ENCODE measurements around the gene HIPK3.

The HIPK3 gene

DNA sequence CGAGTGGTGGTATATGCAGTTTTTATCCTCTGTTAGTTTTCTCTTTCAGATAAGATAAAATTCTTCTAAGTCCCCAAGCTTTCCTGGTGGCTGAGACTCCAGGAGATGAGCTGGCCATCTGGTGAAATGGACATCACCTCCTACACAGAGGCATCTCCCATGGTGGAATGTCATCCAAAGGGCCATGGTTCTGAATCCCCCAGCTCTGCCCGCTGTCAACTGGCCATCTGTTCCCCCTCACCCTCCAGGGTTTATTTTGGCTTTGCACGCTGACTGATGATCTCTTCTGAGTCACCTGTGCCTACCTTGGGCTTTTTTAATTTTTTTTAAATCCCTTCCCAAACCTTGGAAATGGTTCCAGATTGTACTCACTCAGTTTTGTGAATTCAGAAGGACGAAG lies 142.2 kb downstream of the HIPK3 start:
- no peak for DNase-seq

DNA sequence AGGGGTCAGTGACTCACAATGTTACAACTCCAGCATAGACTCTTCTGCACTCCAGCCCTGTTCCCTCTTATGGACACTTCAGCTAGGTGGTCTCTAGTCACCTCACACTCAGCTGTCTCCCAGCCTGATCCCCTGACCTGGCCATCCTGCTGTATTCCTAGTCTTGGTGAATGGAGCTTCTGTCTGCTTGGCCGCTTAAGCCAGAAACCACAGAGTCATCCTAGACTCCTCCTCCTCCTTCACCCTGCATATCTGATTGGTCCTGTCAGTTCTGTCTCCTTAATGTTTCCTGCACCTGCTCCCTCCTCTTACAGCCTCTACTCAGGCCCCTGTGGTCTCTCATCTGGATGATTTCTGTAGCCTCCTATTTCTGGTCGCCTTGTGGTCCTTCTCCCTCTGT lies 144.9 kb downstream of the HIPK3 start:
- DNase-seq = no peak

DNA sequence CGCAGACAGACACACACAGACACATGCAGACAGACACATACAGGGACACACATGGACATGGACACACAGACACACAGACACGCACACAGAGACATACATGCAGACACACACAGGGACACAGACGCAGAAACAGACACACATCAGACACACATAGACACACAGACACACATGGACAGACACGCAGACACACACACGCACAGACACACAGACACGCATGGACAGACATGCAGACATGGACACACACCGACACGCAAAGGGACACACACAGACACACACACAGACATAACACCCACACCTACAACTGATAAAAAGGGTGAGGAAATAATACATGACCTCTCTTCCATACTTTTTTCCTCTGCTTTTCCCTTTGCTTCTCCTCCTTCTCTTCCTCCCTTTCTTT lies 146.2 kb downstream of the HIPK3 start:
- no peak for DNase-seq

DNA sequence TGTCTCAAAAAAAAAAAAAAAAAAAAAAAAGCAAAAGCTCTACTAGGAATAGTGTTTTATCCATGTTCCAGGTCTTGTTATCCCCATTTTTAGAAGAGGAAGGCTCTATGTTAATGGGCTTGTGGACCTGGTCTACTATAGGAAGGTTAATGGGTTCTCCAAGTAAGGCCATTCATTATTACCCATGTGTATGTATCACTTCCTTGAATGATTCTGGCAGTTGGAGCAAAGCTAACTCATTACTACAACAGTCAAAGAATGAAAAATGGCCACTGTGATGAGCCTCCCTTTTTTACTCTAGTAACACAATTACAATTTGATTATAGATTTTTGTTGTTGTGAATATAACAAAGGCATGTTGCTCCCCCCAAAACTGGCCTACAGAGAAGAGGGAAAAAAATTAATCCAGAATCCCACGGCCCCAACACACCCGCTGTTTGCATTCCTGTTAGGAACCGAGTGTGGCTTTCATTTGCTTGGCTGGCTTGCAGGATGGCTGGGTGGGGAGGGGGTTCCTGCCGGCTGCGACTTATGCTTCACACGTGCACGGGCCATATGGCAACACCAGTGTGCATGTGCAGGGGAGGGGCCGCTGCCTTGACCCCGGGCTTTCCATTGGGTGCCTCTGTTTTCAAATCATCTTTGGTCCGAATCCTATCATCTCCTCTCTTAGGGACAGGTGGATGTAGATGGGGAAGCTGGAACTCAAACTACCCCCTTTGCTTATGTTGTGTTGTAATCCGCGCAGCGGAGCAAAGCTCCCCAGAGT lies 148.8 kb downstream of the HIPK3 start:
- no peak for DNase-seq

Data from activated CD4-positive, alpha-beta T cell treated with anti-CD3 and anti-CD28 coated beads, Interleukin-2, amount 50 U/mL, for 4 hours (primary cell).